NCI-H510A treated with DMSO at 0.1 percent for 48 hours (cell line): ENCODE measurements around the gene SLC6A18.

ENCODE experiments used
- DNase-seq: peaks from one replicate; lab custom pipeline; 2025; lab: John Stamatoyannopoulos, UW

SLC6A18 gene

GRCh38 chr5:1293416-1294205, 68.4 kb downstream of the SLC6A18 start:
- no peak for DNase-seq

DNA sequence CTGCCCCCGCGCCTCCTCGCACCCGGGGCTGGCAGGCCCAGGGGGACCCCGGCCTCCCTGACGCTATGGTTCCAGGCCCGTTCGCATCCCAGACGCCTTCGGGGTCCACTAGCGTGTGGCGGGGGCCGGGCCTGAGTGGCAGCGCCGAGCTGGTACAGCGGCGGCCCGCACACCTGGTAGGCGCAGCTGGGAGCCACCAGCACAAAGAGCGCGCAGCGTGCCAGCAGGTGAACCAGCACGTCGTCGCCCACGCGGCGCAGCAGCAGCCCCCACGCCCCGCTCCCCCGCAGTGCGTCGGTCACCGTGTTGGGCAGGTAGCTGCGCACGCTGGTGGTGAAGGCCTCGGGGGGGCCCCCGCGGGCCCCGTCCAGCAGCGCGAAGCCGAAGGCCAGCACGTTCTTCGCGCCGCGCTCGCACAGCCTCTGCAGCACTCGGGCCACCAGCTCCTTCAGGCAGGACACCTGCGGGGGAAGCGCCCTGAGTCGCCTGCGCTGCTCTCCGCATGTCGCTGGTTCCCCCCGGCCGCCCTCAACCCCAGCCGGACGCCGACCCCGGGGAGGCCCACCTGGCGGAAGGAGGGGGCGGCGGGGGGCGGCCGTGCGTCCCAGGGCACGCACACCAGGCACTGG, 69.1 kb downstream of the SLC6A18 start:
- DNase-seq: no peak

DNA sequence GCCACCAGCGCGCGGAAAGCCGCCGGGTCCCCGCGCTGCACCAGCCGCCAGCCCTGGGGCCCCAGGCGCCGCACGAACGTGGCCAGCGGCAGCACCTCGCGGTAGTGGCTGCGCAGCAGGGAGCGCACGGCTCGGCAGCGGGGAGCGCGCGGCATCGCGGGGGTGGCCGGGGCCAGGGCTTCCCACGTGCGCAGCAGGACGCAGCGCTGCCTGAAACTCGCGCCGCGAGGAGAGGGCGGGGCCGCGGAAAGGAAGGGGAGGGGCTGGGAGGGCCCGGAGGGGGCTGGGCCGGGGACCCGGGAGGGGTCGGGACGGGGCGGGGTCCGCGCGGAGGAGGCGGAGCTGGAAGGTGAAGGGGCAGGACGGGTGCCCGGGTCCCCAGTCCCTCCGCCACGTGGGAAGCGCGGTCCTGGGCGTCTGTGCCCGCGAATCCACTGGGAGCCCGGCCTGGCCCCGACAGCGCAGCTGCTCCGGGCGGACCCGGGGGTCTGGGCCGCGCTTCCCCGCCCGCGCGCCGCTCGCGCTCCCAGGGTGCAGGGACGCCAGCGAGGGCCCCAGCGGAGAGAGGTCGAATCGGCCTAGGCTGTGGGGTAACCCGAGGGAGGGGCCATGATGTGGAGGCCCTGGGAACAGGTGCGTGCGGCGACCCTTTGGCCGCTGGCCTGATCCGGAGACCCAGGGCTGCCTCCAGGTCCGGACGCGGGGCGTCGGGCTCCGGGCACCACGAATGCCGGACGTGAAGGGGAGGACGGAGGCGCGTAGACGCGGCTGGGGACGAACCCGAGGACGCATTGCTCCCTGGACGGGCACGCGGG, 69.9 kb downstream of the SLC6A18 start, which contains the start of gene TERT:
TERT (minus strand) TSS at position 234 of the 815 bp plus-strand sequence; CDS start at position 155, 79 bp downstream.
- DNase-seq: no peak

DNA sequence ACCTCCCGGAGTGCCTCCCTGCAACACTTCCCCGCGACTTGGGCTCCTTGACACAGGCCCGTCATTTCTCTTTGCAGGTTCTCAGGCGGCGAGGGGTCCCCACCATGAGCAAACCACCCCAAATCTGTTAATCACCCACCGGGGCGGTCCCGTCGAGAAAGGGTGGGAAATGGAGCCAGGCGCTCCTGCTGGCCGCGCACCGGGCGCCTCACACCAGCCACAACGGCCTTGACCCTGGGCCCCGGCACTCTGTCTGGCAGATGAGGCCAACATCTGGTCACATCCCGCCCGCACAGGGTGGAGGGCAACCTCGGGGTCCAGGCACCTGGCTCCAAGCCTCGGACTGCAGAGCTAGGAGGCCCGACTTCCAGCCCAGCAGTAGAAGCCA, 70.5 kb downstream of the SLC6A18 start:
- no peak for DNase-seq
